NCI-H526 treated with DMSO at 0.1 percent for 48 hours (cell line): ENCODE measurements around the gene ADORA2A.
"Not testable (repeated sequence)": the region's sequence is repeated elsewhere in the genome, so short reads cannot be mapped to it uniquely, and the experiment has no call there.

Experiments used
- DNase-seq: peaks from one replicate; lab custom pipeline; 2025; lab: John Stamatoyannopoulos, UW

ADORA2A gene

GRCh38 chr22:24489011-24489410, 61.6 kb downstream of the ADORA2A start:
- DNase-seq: no peak

- not testable (repeated sequence) for DNase-seq
These were observed 62.0 kb downstream of the ADORA2A start for GRCh38 chr22:24489434-24489833.
